22Rv1 (cell line): ENCODE measurements around the gene PPP1R1A.

Experiments
- H3K27ac ChIP-seq: fragments of 450-650 bp; 2 replicates; pipeline ENCODE4 v1.5.1; 2017
- CTCF ChIP-seq: fragments of 450-650 bp; IDR thresholded peaks from 2 replicates; pipeline ENCODE4 v1.5.1; 2017; ENCODE audit warnings: mild to moderate bottlenecking
- ZFX ChIP-seq: fragments of 450-650 bp; IDR thresholded peaks from 2 replicates; pipeline ENCODE4 v1.6.1; 2017; ENCODE audit warnings: antibody characterized with exemption, borderline replicate concordance

PPP1R1A gene

GRCh38 chr12:54608769-54609168, 20.3 kb upstream of the PPP1R1A start:
- no peak overlapping the region for H3K27ac ChIP-seq
- TF ChIP-seq ZFX = no peak

- H3K27ac ChIP-seq = no peak overlapping the region
- TF ChIP-seq CTCF (no peak), ZFX (no peak)
Observed at GRCh38 chr12:54608156-54608555, 19.7 kb upstream of the PPP1R1A start.

- H3K27ac ChIP-seq = no peak overlapping the region
- TF ChIP-seq CTCF (no peak), ZFX (no peak)
Observed at GRCh38 chr12:54606556-54606955, 18.1 kb upstream of the PPP1R1A start.

GRCh38 chr12:54605138-54605970, 16.9 kb upstream of the PPP1R1A start:
- no peak overlapping the region for H3K27ac ChIP-seq
- TF ChIP-seq ZFX = no peak
- TF ChIP-seq CTCF = no peak

- no peak overlapping the region for H3K27ac ChIP-seq
- TF ChIP-seq CTCF = no peak
- TF ChIP-seq ZFX = no peak
Observed at GRCh38 chr12:54604436-54604835, 16.0 kb upstream of the PPP1R1A start.

GRCh38 chr12:54603872-54604271, 15.4 kb upstream of the PPP1R1A start:
- no peak for TF ChIP-seq ZFX
- TF ChIP-seq CTCF = no peak
- H3K27ac ChIP-seq = no peak overlapping the region

GRCh38 chr12:54603173-54603814, 14.8 kb upstream of the PPP1R1A start:
- TF ChIP-seq CTCF (peak; percentile 99), ZFX (no peak)

More at GRCh38 chr12:54603173-54603814, 14.8 kb upstream of the PPP1R1A start:
- no peak overlapping the region for H3K27ac ChIP-seq
